ENCODE data around the gene BMP10.

BMP10 gene

GRCh38 chr2:68889021-68889420 lies 17.8 kb upstream of the BMP10 start:
- no peak for DNase-seq

- DNase-seq, result no peak
These were observed 17.0 kb upstream of the BMP10 start for GRCh38 chr2:68888038-68888704.

- DNase-seq, result no peak
These were observed 14.5 kb upstream of the BMP10 start for GRCh38 chr2:68885811-68886075.

- no peak for DNase-seq
These were observed 14.0 kb upstream of the BMP10 start for GRCh38 chr2:68885074-68885810.

- DNase-seq, result no peak
These were observed 9.0 kb upstream of the BMP10 start for GRCh38 chr2:68880213-68880612.

- DNase-seq, result no peak
These were observed 8.1 kb upstream of the BMP10 start for GRCh38 chr2:68879296-68879695.

- DNase-seq, result no peak
These were observed 7.6 kb upstream of the BMP10 start for GRCh38 chr2:68878753-68879152.

- DNase-seq, result no peak
These were observed 7.0 kb upstream of the BMP10 start for GRCh38 chr2:68878071-68878711.

GRCh38 chr2:68877079-68877772 lies 6.0 kb upstream of the BMP10 start:
- no peak for DNase-seq

GRCh38 chr2:68870215-68870614 lies 982 bp downstream of the BMP10 start:
- DNase-seq, result no peak

GRCh38 chr2:68865108-68865507 lies 6.1 kb downstream of the BMP10 start:
- no peak for DNase-seq

- DNase-seq, result no peak
These were observed 7.2 kb downstream of the BMP10 start for GRCh38 chr2:68863996-68864395.

GRCh38 chr2:68862889-68863288 lies 8.3 kb downstream of the BMP10 start:
- DNase-seq, result no peak

- DNase-seq, result no peak
These were observed 9.9 kb downstream of the BMP10 start for GRCh38 chr2:68861330-68861729.

GRCh38 chr2:68860111-68860510 lies 11.1 kb downstream of the BMP10 start:
- DNase-seq, result no peak

GRCh38 chr2:68857855-68858456 lies 13.2 kb downstream of the BMP10 start:
- DNase-seq, result no peak

GRCh38 chr2:68857202-68857845 lies 13.9 kb downstream of the BMP10 start:
- DNase-seq, result no peak

- no peak for DNase-seq
These were observed 15.6 kb downstream of the BMP10 start for GRCh38 chr2:68855550-68855949.

- DNase-seq, result no peak
These were observed 16.7 kb downstream of the BMP10 start for GRCh38 chr2:68854476-68854875.

- no peak for DNase-seq
These were observed 17.3 kb downstream of the BMP10 start for GRCh38 chr2:68853915-68854314.

GRCh38 chr2:68853035-68853434 lies 18.2 kb downstream of the BMP10 start:
- no peak for DNase-seq

- DNase-seq, result no peak
These were observed 20.7 kb downstream of the BMP10 start for GRCh38 chr2:68850524-68850923.

GRCh38 chr2:68849579-68850030 lies 21.6 kb downstream of the BMP10 start:
- no peak for DNase-seq
